ENCODE results near the gene MICAL2.
A peak's percentile ranks its signal among the peaks of the same experiment; 100 is the strongest.

The MICAL2 gene

GRCh38 chr11:12217879-12218278 lies 107.5 kb downstream of the MICAL2 start:
- TF ChIP-seq CTCF (IDR thresholded peaks at IDR 0.05), result no peak
- no peak for TF ChIP-seq ZFX (IDR thresholded peaks at IDR 0.05; ENCODE audit: borderline replicate concordance)
- H3K27ac ChIP-seq, result no peak overlapping the region; the same call in 1 of the 2 replicates

- TF ChIP-seq ZFX (IDR thresholded peaks at IDR 0.05; ENCODE audit: borderline replicate concordance), result no peak
- TF ChIP-seq CTCF (IDR thresholded peaks at IDR 0.05), result no peak
- peak overlapping the region; percentile 60 for H3K27ac ChIP-seq
Measured at GRCh38 chr11:12218909-12219308, 108.5 kb downstream of the MICAL2 start.

GRCh38 chr11:12219757-12220156 lies 109.4 kb downstream of the MICAL2 start:
- H3K27ac ChIP-seq, result peak overlapping the region; percentile 60
- no peak for TF ChIP-seq CTCF (IDR thresholded peaks at IDR 0.05)
- TF ChIP-seq ZFX (IDR thresholded peaks at IDR 0.05; ENCODE audit: borderline replicate concordance), result no peak

- TF ChIP-seq CTCF (IDR thresholded peaks at IDR 0.05) (no peak), ZFX (IDR thresholded peaks at IDR 0.05; ENCODE audit: borderline replicate concordance) (no peak)
- H3K27ac ChIP-seq, result no peak overlapping the region; the same call in 1 of the 2 replicates
Measured at GRCh38 chr11:12220305-12220704, 109.9 kb downstream of the MICAL2 start.

GRCh38 chr11:12221051-12221535 lies 110.7 kb downstream of the MICAL2 start:
- no peak overlapping the region for H3K27ac ChIP-seq
- no peak for TF ChIP-seq ZFX (IDR thresholded peaks at IDR 0.05; ENCODE audit: borderline replicate concordance)
- no peak for TF ChIP-seq CTCF (IDR thresholded peaks at IDR 0.05)

GRCh38 chr11:12222055-12222792 lies 111.8 kb downstream of the MICAL2 start:
- no peak overlapping the region for H3K27ac ChIP-seq
- TF ChIP-seq ZFX (IDR thresholded peaks at IDR 0.05; ENCODE audit: borderline replicate concordance) (no peak), CTCF (IDR thresholded peaks at IDR 0.05) (no peak)

- no peak overlapping the region for H3K27ac ChIP-seq
- no peak for TF ChIP-seq CTCF (IDR thresholded peaks at IDR 0.05)
- TF ChIP-seq ZFX (IDR thresholded peaks at IDR 0.05; ENCODE audit: borderline replicate concordance), result no peak
Measured at GRCh38 chr11:12223771-12224536, 113.6 kb downstream of the MICAL2 start.

Measured in 22Rv1 (cell line).